H1 (cell line): ENCODE data around the gene AP5S1.

Source experiments
- BACH1 ChIP-seq: IDR thresholded peaks from 2 replicates; pipeline ENCODE4 v1.6.1; 2012; ENCODE audit warnings: low read length, improper control_type of control experiment
- CEBPB ChIP-seq: IDR thresholded peaks from 2 replicates; pipeline ENCODE4 v1.6.1; 2012; ENCODE audit warnings: low read depth, low read length
- CTCF ChIP-seq, 3 experiments: IDR thresholded peaks; 1 replicate in 2 of 3; 2 replicates in 1 of 3; pipeline versions ENCODE4 v1.5.1 to v1.6.1; 2011; ENCODE audit warnings: low read length in 3 of 3, mild to moderate bottlenecking in 3 of 3, inconsistent platforms in 2 of 3, low read depth in 1 of 3, moderate library complexity in 1 of 3; ENCODE audit not compliant: insufficient read depth in 1 of 3; ENCODE audit errors: control extremely low read depth in 1 of 3
- EP300 ChIP-seq, 2 experiments: IDR thresholded peaks; 1 replicate in 1 of 2; 2 replicates in 1 of 2; pipeline ENCODE4 v1.6.1; 2011 to 2012; ENCODE audit warnings: low read depth in 2 of 2, low read length in 2 of 2, mild to moderate bottlenecking in 2 of 2, borderline replicate concordance in 1 of 2, inconsistent platforms in 1 of 2, moderate library complexity in 1 of 2
- EZH2 ChIP-seq: fragments of 200-600 bp; sonication (generic); IDR thresholded peaks from 2 replicates; pipeline ENCODE4 v1.7.1; 2012; ENCODE audit warnings: low read depth, mild to moderate bottlenecking, moderate library complexity, low read length, inconsistent platforms; ENCODE audit not compliant: severe bottlenecking
- HDAC2 ChIP-seq, 2 experiments: fragments of 300-600 bp in 1 of 2; sonication (generic) in 1 of 2; IDR thresholded peaks; 2 replicates each; pipeline ENCODE4 v1.6.1; 2011 to 2012; ENCODE audit warnings: low read depth in 2 of 2, low read length in 2 of 2, mild to moderate bottlenecking in 2 of 2, moderate library complexity in 2 of 2, borderline replicate concordance in 1 of 2, inconsistent platforms in 1 of 2
- POLR2AphosphoS5 ChIP-seq: IDR thresholded peaks from 2 replicates; pipeline ENCODE4 v1.6.1; 2011; ENCODE audit warnings: low read depth, low read length
- RAD21 ChIP-seq, 2 experiments: IDR thresholded peaks in 1 of 2; conservative IDR thresholded peaks in 1 of 2; 2 replicates each; pipeline ENCODE4 v1.6.1; 2011; ENCODE audit warnings: low read depth in 2 of 2, low read length in 2 of 2, improper control_type of control experiment in 1 of 2, inconsistent platforms in 1 of 2, mild to moderate bottlenecking in 1 of 2, moderate library complexity in 1 of 2
- RFX5 ChIP-seq: IDR thresholded peaks from 2 replicates; pipeline ENCODE4 v1.6.1; 2011; ENCODE audit warnings: low read depth, low read length, improper control_type of control experiment, borderline replicate concordance
- SP1 ChIP-seq: IDR thresholded peaks from 2 replicates; pipeline ENCODE4 v1.6.1; 2011; ENCODE audit warnings: low read depth, low read length
- TAF1 ChIP-seq: IDR thresholded peaks from 2 replicates; pipeline ENCODE4 v1.6.1; 2011; ENCODE audit warnings: mild to moderate bottlenecking, low read depth, low read length
- TCF12 ChIP-seq: IDR thresholded peaks from 2 replicates; pipeline ENCODE4 v1.6.1; 2011; ENCODE audit warnings: low read depth, mild to moderate bottlenecking, low read length
- TF ChIP-seq, protein P1 (sequence below): IDR thresholded peaks from 2 replicates; pipeline ENCODE4 v1.6.1; 2012; ENCODE audit warnings: inconsistent platforms
- TF ChIP-seq, protein P2 (sequence below): IDR thresholded peaks from 2 replicates; pipeline ENCODE4 v1.6.1; 2011; ENCODE audit warnings: low read depth, mild to moderate bottlenecking, low read length; ENCODE audit not compliant: insufficient read depth

DNA sequence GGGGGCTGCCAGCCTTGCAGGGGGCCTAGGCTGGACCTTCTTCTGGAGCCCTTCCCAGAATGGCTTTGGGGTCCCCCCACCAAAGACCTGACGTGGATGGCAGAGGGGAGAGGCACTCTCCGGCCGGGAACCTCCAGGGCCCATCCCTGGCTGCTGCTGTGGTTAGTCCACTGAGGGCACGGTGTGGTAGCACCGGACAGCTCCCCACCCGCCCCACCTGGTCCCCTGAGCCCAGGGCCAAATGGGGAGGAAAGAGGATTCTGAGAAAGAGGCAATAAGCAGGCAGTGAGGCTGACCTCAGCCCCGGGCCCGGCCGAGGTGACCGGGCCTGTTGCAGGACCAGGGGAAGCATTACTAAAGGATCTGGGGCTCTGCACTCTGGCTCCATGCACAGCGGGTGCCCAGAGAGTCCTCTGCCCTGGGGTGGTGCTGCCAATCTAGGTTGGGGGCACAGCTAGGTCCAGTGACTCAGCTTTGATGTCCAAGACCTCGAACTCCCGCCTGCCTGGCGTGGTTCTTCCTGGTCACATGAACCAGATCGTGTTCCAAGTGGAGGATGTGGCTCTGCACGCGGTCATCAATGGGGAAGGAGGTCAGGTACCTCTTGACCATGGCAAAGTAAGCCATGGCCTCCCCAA, 36.0 kb upstream of the AP5S1 start:
- TF ChIP-seq POLR2AphosphoS5 (no peak; the same call in 1 of the 2 replicates), TAF1 (no peak), TCF12 (no peak), EZH2 (no peak), RAD21 (IDR thresholded peaks at IDR 0.05 in 1 of 2, conservative IDR thresholded peaks at IDR 0.05 in 1 of 2; ENCODE audit: low read depth in 2 of 2, low read length in 2 of 2) (no peak), SP1 (no peak; the same call in 1 of the 2 replicates), CTCF (IDR thresholded peaks at IDR 0.05; ENCODE audit: control extremely low read depth in 1 of 3, insufficient read depth in 1 of 3, low read depth in 1 of 3, low read length in 3 of 3) (no peak), HDAC2 (IDR thresholded peaks at IDR 0.05; ENCODE audit: borderline replicate concordance in 1 of 2, low read depth in 2 of 2, low read length in 2 of 2) (no peak), RFX5 (no peak), CEBPB (no peak), EP300 (IDR thresholded peaks at IDR 0.05; ENCODE audit: borderline replicate concordance in 1 of 2, low read depth in 2 of 2, low read length in 2 of 2) (no peak), BACH1 (no peak)
- TF ChIP-seq, protein P1, sequence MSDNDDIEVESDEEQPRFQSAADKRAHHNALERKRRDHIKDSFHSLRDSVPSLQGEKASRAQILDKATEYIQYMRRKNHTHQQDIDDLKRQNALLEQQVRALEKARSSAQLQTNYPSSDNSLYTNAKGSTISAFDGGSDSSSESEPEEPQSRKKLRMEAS: no peak
- TF ChIP-seq, protein P2, sequence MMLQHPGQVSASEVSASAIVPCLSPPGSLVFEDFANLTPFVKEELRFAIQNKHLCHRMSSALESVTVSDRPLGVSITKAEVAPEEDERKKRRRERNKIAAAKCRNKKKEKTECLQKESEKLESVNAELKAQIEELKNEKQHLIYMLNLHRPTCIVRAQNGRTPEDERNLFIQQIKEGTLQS: no peak
